C4-2B (cell line): ENCODE results near the gene AIFM2.

Experiments
- ZFX ChIP-seq: fragments of 450-650 bp; IDR thresholded peaks from 2 replicates; pipeline ENCODE4 v1.6.1; 2017
- TF ChIP-seq, protein P1 (sequence below): fragments of 450-650 bp; conservative IDR thresholded peaks from 2 replicates; pipeline ENCODE4 v1.5.1; 2017; ENCODE audit warnings: mild to moderate bottlenecking

DNA sequence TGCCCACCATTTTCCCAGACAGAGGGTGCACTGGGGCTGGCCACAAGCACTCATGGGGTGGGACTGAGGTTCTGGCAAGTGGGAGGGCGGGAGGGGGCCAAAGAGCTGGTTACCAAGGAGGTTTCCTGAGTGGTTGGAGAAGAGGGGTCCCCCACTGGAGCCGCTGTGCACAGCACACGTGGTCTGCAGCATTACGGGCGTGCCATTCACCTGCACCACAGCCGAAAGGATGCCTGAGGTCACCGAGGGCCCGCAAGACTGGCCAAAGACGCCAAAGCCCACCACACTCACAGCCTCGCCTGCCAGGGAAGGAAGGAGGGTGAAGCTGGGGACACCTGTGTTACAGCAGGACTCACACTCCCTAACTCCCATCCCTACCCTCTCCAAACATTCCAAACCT lies 9.9 kb upstream of the AIFM2 start:
- TF ChIP-seq, protein P1, sequence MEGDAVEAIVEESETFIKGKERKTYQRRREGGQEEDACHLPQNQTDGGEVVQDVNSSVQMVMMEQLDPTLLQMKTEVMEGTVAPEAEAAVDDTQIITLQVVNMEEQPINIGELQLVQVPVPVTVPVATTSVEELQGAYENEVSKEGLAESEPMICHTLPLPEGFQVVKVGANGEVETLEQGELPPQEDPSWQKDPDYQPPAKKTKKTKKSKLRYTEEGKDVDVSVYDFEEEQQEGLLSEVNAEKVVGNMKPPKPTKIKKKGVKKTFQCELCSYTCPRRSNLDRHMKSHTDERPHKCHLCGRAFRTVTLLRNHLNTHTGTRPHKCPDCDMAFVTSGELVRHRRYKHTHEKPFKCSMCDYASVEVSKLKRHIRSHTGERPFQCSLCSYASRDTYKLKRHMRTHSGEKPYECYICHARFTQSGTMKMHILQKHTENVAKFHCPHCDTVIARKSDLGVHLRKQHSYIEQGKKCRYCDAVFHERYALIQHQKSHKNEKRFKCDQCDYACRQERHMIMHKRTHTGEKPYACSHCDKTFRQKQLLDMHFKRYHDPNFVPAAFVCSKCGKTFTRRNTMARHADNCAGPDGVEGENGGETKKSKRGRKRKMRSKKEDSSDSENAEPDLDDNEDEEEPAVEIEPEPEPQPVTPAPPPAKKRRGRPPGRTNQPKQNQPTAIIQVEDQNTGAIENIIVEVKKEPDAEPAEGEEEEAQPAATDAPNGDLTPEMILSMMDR, result no peak
- TF ChIP-seq ZFX, result no peak
